ENCODE measurements around the gene NBAS.

GRCh38 chr2:15316370-15316814 lies 244.7 kb downstream of the NBAS start:
- TF ChIP-seq EZH2 (IDR thresholded peaks at IDR 0.05; ENCODE audit: insufficient read depth, poor library complexity, severe bottlenecking), result no peak
- no peak for TF ChIP-seq EZH2phosphoT487 (IDR thresholded peaks at IDR 0.05; ENCODE audit: insufficient read depth, low read depth)

All from GM23248 (cell line).